GM10266 (cell line): Measurements from ENCODE around the gene ZMYM4.

ENCODE experiments used
- DNase-seq: peaks from one replicate; pipeline ENCODE4 v3.0.0; 2012; ENCODE audit errors: extremely low spot score
- CTCF ChIP-seq: IDR thresholded peaks from 2 replicates; pipeline ENCODE4 v1.5.1; 2012; ENCODE audit warnings: mild to moderate bottlenecking, low read depth; ENCODE audit not compliant: control insufficient read depth, insufficient read depth; ENCODE audit errors: missing control alignments

The ZMYM4 gene

GRCh38 chr1:35382107-35382506, 113.6 kb downstream of the ZMYM4 start:
- no peak for TF ChIP-seq CTCF
- DNase-seq = no peak

- TF ChIP-seq CTCF = no peak
Measured at GRCh38 chr1:35386290-35386689, 117.8 kb downstream of the ZMYM4 start.

GRCh38 chr1:35386959-35387358, 118.5 kb downstream of the ZMYM4 start:
- DNase-seq = no peak
- no peak for TF ChIP-seq CTCF

More at GRCh38 chr1:35386290-35386689, 117.8 kb downstream of the ZMYM4 start:
- DNase-seq = no peak

- DNase-seq = no peak
Measured at GRCh38 chr1:35390600-35391494, 122.3 kb downstream of the ZMYM4 start.

GRCh38 chr1:35394386-35394785, 125.9 kb downstream of the ZMYM4 start:
- TF ChIP-seq CTCF = no peak
- DNase-seq = no peak

More at GRCh38 chr1:35390600-35391494, 122.3 kb downstream of the ZMYM4 start:
- no peak for TF ChIP-seq CTCF

- no peak for DNase-seq
- no peak for TF ChIP-seq CTCF
Measured at GRCh38 chr1:35398739-35399138, 130.2 kb downstream of the ZMYM4 start.

GRCh38 chr1:35401049-35401448, 132.5 kb downstream of the ZMYM4 start:
- no peak for TF ChIP-seq CTCF
- no peak for DNase-seq
